ENCODE data around the gene WDR33. TPM values are rescaled to one million over a fixed set of nuclear protein-coding genes. Genes with fewer than 3 reads are reported as not detected.

The WDR33 gene
- total and polyA plus RNA-seq, 12 donors, result 13.8 to 59.8 (median 42.1) TPM

DNA sequence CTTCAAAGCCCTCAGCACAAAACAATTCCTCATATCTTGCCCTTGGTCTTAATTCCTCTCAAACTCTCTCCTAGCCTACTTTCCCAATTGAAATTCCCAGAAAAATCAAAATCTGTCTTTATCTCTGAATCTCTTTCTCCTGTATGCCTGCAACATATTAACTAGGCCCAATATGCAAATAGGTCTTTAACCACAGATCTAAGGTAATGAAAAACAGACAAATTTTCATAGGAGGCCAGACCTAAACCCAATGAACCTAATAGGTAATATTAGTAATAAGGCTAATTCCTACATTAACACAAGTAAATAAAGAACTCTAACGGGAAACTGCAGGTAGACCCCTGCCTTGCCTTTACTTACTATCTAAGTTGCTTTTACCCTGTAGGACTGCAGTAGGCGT lies 41.4 kb downstream of the WDR33 start:
- H3K27ac ChIP-seq, result no peak overlapping the region
- peaks cover 4 to 10% of the 10 kb centered on the region in 2 donors for H3K4me1 ChIP-seq (replicated peaks in 1 of 2)
- intact Hi-C loops (cut with DNase I), result no loop called here
- WGBS, 4 donors, result 96 to 98% (median 97%) methylated on average over 2 of the region's 2 CpGs
- H3K27me3 ChIP-seq, result no peaks in the 10 kb centered on the region
- DNase-seq, result no peak
- TF ChIP-seq POLR2A (IDR thresholded peaks at IDR 0.05), result no peak
- TF ChIP-seq, protein P1, sequence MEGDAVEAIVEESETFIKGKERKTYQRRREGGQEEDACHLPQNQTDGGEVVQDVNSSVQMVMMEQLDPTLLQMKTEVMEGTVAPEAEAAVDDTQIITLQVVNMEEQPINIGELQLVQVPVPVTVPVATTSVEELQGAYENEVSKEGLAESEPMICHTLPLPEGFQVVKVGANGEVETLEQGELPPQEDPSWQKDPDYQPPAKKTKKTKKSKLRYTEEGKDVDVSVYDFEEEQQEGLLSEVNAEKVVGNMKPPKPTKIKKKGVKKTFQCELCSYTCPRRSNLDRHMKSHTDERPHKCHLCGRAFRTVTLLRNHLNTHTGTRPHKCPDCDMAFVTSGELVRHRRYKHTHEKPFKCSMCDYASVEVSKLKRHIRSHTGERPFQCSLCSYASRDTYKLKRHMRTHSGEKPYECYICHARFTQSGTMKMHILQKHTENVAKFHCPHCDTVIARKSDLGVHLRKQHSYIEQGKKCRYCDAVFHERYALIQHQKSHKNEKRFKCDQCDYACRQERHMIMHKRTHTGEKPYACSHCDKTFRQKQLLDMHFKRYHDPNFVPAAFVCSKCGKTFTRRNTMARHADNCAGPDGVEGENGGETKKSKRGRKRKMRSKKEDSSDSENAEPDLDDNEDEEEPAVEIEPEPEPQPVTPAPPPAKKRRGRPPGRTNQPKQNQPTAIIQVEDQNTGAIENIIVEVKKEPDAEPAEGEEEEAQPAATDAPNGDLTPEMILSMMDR (IDR thresholded peaks at IDR 0.05), result no peak
- H3K36me3 ChIP-seq (replicated peaks in 1 of 2), result peaks cover 0 to 37% of the 10 kb centered on the region in 2 donors
- H3K4me3 ChIP-seq, result no peak overlapping the region
- H3K9me3 ChIP-seq (replicated peaks in 1 of 3), result no peaks in the 10 kb centered on the region

DNA sequence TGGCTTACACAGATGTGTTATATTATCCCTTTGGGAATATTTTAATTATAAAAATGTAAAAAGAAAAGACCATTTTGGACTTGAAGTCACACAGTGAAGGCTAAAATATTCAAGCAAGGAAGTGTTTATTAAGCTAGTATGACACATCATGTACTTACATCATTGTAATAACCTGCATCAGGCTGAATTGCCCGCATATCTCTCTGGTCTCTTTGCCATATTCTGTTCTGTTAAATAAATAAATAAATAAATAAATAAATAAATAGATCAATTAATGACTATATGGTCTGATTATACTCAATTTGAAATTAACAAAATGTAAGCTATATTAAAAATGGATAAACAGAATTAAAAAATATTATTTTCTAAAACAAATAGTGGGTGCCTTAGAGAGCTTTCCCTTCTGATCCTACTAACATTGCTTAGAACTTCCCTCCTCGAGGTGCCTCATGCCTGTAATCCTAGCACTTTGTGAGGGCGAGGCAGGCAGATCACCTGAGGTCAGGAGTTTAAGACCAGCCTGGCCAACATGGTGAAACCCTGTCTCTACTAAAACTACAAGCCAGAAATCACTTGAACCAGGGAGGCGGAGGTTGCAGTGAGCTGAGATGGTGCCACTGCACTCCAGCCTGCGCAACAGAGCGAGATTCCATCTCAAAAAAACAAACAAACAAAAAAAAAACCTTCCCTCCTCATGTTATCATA lies 42.0 kb downstream of the WDR33 start:
- no peak for DNase-seq
- Histone ChIP-seq H3K9me3 (replicated peaks in 1 of 3) (no peaks in the 10 kb centered on the region), H3K27me3 (no peaks in the 10 kb centered on the region), H3K27ac (no peak overlapping the region), H3K36me3 (replicated peaks in 1 of 2) (peaks cover 0 to 44% of the 10 kb centered on the region in 2 donors), H3K4me1 (replicated peaks in 1 of 2) (peaks cover 4 to 10% of the 10 kb centered on the region in 2 donors), H3K4me3 (no peak overlapping the region)
- intact Hi-C loops (cut with DNase I), result no loop called here
- TF ChIP-seq POLR2A (IDR thresholded peaks at IDR 0.05), result no peak
- TF ChIP-seq, protein P1 (IDR thresholded peaks at IDR 0.05), result no peak
- WGBS, 4 donors, result 90 to 99% (median 97%) methylated on average over 4 to 6 of the region's 6 CpGs

DNA sequence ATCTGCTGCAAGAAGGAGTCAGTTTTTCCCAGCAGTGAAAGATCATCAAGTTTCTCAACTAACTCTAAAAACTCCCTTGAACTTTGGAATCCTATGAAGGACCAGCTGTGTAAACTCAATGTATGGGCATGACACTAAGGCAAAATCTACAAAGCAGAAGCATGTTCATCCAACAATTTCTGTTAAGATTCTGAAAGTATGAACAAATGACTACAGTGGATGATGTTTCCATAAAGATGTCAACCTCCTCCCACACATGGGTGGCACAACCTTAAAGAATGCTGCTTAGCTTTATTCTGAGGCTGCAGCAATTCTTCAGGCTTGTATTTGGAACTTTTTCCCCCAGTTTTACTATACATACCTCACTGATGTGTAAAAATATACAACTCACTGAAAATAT lies 47.2 kb downstream of the WDR33 start:
- intact Hi-C loops (cut with DNase I), result no loop called here
- Histone ChIP-seq H3K9me3 (replicated peaks in 1 of 3) (no peaks in the 10 kb centered on the region), H3K36me3 (replicated peaks in 1 of 2) (peaks cover 0 to 66% of the 10 kb centered on the region in 2 donors), H3K27ac (no peak overlapping the region), H3K4me1 (replicated peaks in 1 of 2) (no peaks in the 10 kb centered on the region), H3K27me3 (no peaks in the 10 kb centered on the region), H3K4me3 (no peak overlapping the region)
- no peak for DNase-seq
- TF ChIP-seq POLR2A (IDR thresholded peaks at IDR 0.05), result no peak
- TF ChIP-seq, protein P1 (IDR thresholded peaks at IDR 0.05), result no peak

DNA sequence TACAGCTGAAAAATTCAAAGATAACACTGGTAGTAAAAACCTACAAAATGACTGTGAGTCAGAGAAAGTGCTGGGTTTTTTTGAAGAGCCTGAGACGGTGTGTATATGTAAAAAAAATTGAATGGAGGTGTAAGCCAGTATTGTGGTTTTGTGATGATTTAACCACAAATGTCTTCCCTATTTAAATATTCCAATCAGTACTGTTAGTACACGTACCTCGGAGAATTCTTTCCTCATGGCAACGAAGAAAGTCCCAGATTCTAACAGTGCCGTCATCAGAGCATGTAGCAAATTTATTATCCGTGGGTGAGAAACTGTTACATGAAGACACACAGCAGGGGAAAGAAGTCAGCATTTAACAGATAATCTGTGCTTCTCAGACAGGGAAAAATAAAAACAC lies 48.1 kb downstream of the WDR33 start:
- Histone ChIP-seq H3K4me1 (replicated peaks in 1 of 2) (no peaks in the 10 kb centered on the region), H3K27me3 (no peaks in the 10 kb centered on the region), H3K27ac (no peak overlapping the region), H3K4me3 (no peak overlapping the region), H3K36me3 (replicated peaks in 1 of 2) (peaks cover 0 to 64% of the 10 kb centered on the region in 2 donors), H3K9me3 (replicated peaks in 1 of 3) (no peaks in the 10 kb centered on the region)
- 88 to 93% (median 90%) methylated on average over 6 of the region's 6 CpGs for WGBS, 4 donors
- TF ChIP-seq, protein P1 (IDR thresholded peaks at IDR 0.05), result no peak
- TF ChIP-seq POLR2A (IDR thresholded peaks at IDR 0.05), result no peak
- DNase-seq, result no peak
- intact Hi-C loops (cut with DNase I), result no loop called here
